ENCODE measurements around the gene EAF1. TPM values are rescaled to one million over a fixed set of nuclear protein-coding genes. Genes with fewer than 3 reads are reported as not detected.
"Not testable (repeated sequence)": the region's sequence is repeated elsewhere in the genome, so short reads cannot be mapped to it uniquely, and the experiment has no call there.

The EAF1 gene
- polyA plus RNA-seq, 3 donors: 17.1 to 23.0 (median 21.3) TPM

- no peak for DNase-seq (ENCODE audit: extremely low read depth in 1 of 11, low read depth in 9 of 11, low spot score in 4 of 11)
These were observed 12.1 kb downstream of the EAF1 start for GRCh38 chr3:15439476-15439875.

GRCh38 chr3:15440891-15441290, 13.5 kb downstream of the EAF1 start:
- DNase-seq (ENCODE audit: extremely low read depth in 1 of 11, low read depth in 9 of 11, low spot score in 4 of 11): no peak

- no peak for DNase-seq (ENCODE audit: extremely low read depth in 1 of 11, low read depth in 9 of 11, low spot score in 4 of 11)
These were observed 16.6 kb downstream of the EAF1 start for GRCh38 chr3:15443826-15444524.

- DNase-seq (ENCODE audit: extremely low read depth in 1 of 11, low read depth in 9 of 11, low spot score in 4 of 11): no peak
These were observed 22.3 kb downstream of the EAF1 start for GRCh38 chr3:15449489-15450224.

GRCh38 chr3:15450438-15451215, 23.2 kb downstream of the EAF1 start:
- no peak for DNase-seq (ENCODE audit: extremely low read depth in 1 of 11, low read depth in 9 of 11, low spot score in 4 of 11)

- no peak for DNase-seq (ENCODE audit: extremely low read depth in 1 of 11, low read depth in 9 of 11, low spot score in 4 of 11)
These were observed 24.1 kb downstream of the EAF1 start for GRCh38 chr3:15451216-15452113.

GRCh38 chr3:15452156-15452555, 24.8 kb downstream of the EAF1 start:
- no peak for DNase-seq (ENCODE audit: extremely low read depth in 1 of 11, low read depth in 9 of 11, low spot score in 4 of 11)

- DNase-seq (ENCODE audit: extremely low read depth in 1 of 11, low read depth in 9 of 11, low spot score in 4 of 11): no peak
These were observed 25.6 kb downstream of the EAF1 start for GRCh38 chr3:15452961-15453360.

GRCh38 chr3:15453501-15453900, 26.1 kb downstream of the EAF1 start:
- DNase-seq (ENCODE audit: extremely low read depth in 1 of 11, low read depth in 9 of 11, low spot score in 4 of 11): no peak

GRCh38 chr3:15453991-15454625, 26.7 kb downstream of the EAF1 start:
- DNase-seq (ENCODE audit: extremely low read depth in 1 of 11, low read depth in 9 of 11, low spot score in 4 of 11): no peak

- no peak for DNase-seq (ENCODE audit: extremely low read depth in 1 of 11, low read depth in 9 of 11, low spot score in 4 of 11)
These were observed 27.6 kb downstream of the EAF1 start for GRCh38 chr3:15454965-15455364.

GRCh38 chr3:15455756-15456155, 28.4 kb downstream of the EAF1 start:
- DNase-seq (ENCODE audit: extremely low read depth in 1 of 11, low read depth in 9 of 11, low spot score in 4 of 11): no peak

GRCh38 chr3:15456321-15456720, 28.9 kb downstream of the EAF1 start:
- DNase-seq (ENCODE audit: extremely low read depth in 1 of 11, low read depth in 9 of 11, low spot score in 4 of 11): no peak

GRCh38 chr3:15456915-15457314, 29.5 kb downstream of the EAF1 start:
- not testable (repeated sequence) for DNase-seq (ENCODE audit: extremely low read depth in 1 of 11, low read depth in 9 of 11, low spot score in 4 of 11)

GRCh38 chr3:15458212-15458780, 30.9 kb downstream of the EAF1 start:
- no peak for DNase-seq (ENCODE audit: extremely low read depth in 1 of 11, low read depth in 9 of 11, low spot score in 4 of 11)

- DNase-seq (ENCODE audit: extremely low read depth in 1 of 11, low read depth in 9 of 11, low spot score in 4 of 11): no peak
These were observed 33.6 kb downstream of the EAF1 start for GRCh38 chr3:15460891-15461531.

- DNase-seq (ENCODE audit: extremely low read depth in 1 of 11, low read depth in 9 of 11, low spot score in 4 of 11): no peak
These were observed 35.1 kb downstream of the EAF1 start for GRCh38 chr3:15462451-15462850.

All from renal cortex interstitium (tissue), 11 donors.